Measurements from ENCODE around the gene USP24. TPM values are rescaled to one million over a fixed set of nuclear protein-coding genes. Genes with fewer than 3 reads are reported as not detected.

The USP24 gene
- total and polyA plus RNA-seq, 2 donors (not counting 3 experiments of a cell fraction or from before 2014, with no cell fraction given): 8.2 to 30.0 TPM

GRCh38 chr1:55179177-55179835 is 35.9 kb downstream of the USP24 start:
- FAIRE-seq (no peak), DNase-seq (ENCODE audit: low read depth, low spot score) (no peak)
- TF ChIP-seq POLR2AphosphoS5 (IDR thresholded peaks at IDR 0.05; ENCODE audit: insufficient read depth, low read depth, low read length): no peak
- no peak for TF ChIP-seq CTCF (IDR thresholded peaks at IDR 0.05; ENCODE audit: extremely low read depth in 1 of 2, insufficient read depth in 1 of 2, low read depth in 1 of 2, low read length in 2 of 2)
- no peak for TF ChIP-seq MAX (IDR thresholded peaks at IDR 0.05; ENCODE audit: insufficient read depth, insufficient read length)
- TF ChIP-seq MYC (IDR thresholded peaks at IDR 0.05; ENCODE audit: low read depth, low read length): no peak
- TF ChIP-seq GATA2 (IDR thresholded peaks at IDR 0.05; ENCODE audit: insufficient read depth, insufficient read length, low read depth, low read length): no peak
- POLR2A ChIA-PET: no interaction called here
- no peak overlapping the region for H3K4me3 ChIP-seq (replicated peaks in 1 of 3; ENCODE audit: insufficient read depth in 1 of 3, low read depth in 1 of 3, low read length in 3 of 3)
- H3K9me1 ChIP-seq (replicated peaks; ENCODE audit: control insufficient read depth, extremely low read depth, insufficient read depth, low read length): peaks cover 2% of the 10 kb centered on the region
- H3K9ac ChIP-seq (replicated peaks; ENCODE audit: extremely low read depth, insufficient read depth, low read length): no peak overlapping the region
- no peaks in the 10 kb centered on the region for H3K4me1 ChIP-seq (ENCODE audit: control insufficient read depth, extremely low read depth, insufficient read depth, low read length)
- no peak overlapping the region for H2AFZ ChIP-seq (ENCODE audit: low read depth, low read length)
- H3K9me3 ChIP-seq (replicated peaks; ENCODE audit: control insufficient read depth, insufficient read depth, low read length): no peaks in the 10 kb centered on the region
- intact Hi-C loops (cut with micrococcal nuclease): no loop called here
- dilution Hi-C loops (cut with MboI; ENCODE audit: extremely low pct_ligation_motif_present, low sequenced_read_pairs): no loop called here
- H4K20me1 ChIP-seq (replicated peaks; ENCODE audit: control insufficient read depth, extremely low read depth, insufficient read depth, low read length): peaks cover 8% of the 10 kb centered on the region
- no peak overlapping the region for H3K27ac ChIP-seq (ENCODE audit: insufficient read depth, low read depth, low read length)
- no peaks in the 10 kb centered on the region for H3K36me3 ChIP-seq (ENCODE audit: control insufficient read depth in 2 of 2, extremely low read depth in 1 of 2, insufficient read depth in 2 of 2, low read length in 2 of 2)
- no peaks in the 10 kb centered on the region for H3K27me3 ChIP-seq (ENCODE audit: control insufficient read depth in 2 of 2, insufficient read depth in 2 of 2, low read length in 2 of 2)
- no peak overlapping the region for H3K4me2 ChIP-seq (ENCODE audit: insufficient read depth, low read length)
- CTCF ChIA-PET: interaction anchor here (0.6 kb wide), 1 partner anchor 106 kb away, joined by 3 read pairs; no protein-coding TSS in a partner anchor
- H3K79me2 ChIP-seq (ENCODE audit: control insufficient read depth, insufficient read depth, low read length): peaks cover 39% of the 10 kb centered on the region
- no TSS peak for BruUV-seq (replicated peaks)

Data from endothelial cell of umbilical vein (primary cell).